DMS 273 (cell line): Measurements from ENCODE around the gene RTN4.

ENCODE experiments used
- DNase-seq: peaks from one replicate; lab custom pipeline; 2025; ENCODE audit not compliant: unreplicated experiment; lab: John Stamatoyannopoulos, UW

The RTN4 gene

GRCh38 chr2:55045780-55046179, 4.5 kb downstream of the RTN4 start:
- DNase-seq, result no peak

GRCh38 chr2:55043841-55044240, 6.4 kb downstream of the RTN4 start:
- DNase-seq, result no peak

- DNase-seq, result no peak
Measured at GRCh38 chr2:55038428-55038827, 11.8 kb downstream of the RTN4 start.

- DNase-seq, result no peak
Measured at GRCh38 chr2:55035716-55036115, 14.5 kb downstream of the RTN4 start.

- DNase-seq, result no peak
Measured at GRCh38 chr2:55033921-55034320, 16.3 kb downstream of the RTN4 start.

GRCh38 chr2:55033076-55033742, 17.0 kb downstream of the RTN4 start:
- DNase-seq, result peak; percentile 9

GRCh38 chr2:55031505-55031904, 18.7 kb downstream of the RTN4 start:
- no peak for DNase-seq

- DNase-seq, result no peak
Measured at GRCh38 chr2:55030766-55031165, 19.5 kb downstream of the RTN4 start.

- no peak for DNase-seq
Measured at GRCh38 chr2:55029098-55029497, 21.2 kb downstream of the RTN4 start.

- no peak for DNase-seq
Measured at GRCh38 chr2:55027226-55027625, 23.0 kb downstream of the RTN4 start.

- DNase-seq, result no peak
Measured at GRCh38 chr2:55026202-55026601, 24.0 kb downstream of the RTN4 start.

- DNase-seq, result no peak
Measured at GRCh38 chr2:55025627-55026026, 24.6 kb downstream of the RTN4 start.

GRCh38 chr2:55025082-55025481, 25.2 kb downstream of the RTN4 start:
- DNase-seq, result no peak

GRCh38 chr2:55022476-55022875, 27.8 kb downstream of the RTN4 start:
- no peak for DNase-seq

GRCh38 chr2:55019526-55020258, 30.6 kb downstream of the RTN4 start:
- no peak for DNase-seq

- no peak for DNase-seq
Measured at GRCh38 chr2:55018619-55019018, 31.6 kb downstream of the RTN4 start.

GRCh38 chr2:55017880-55018279, 32.4 kb downstream of the RTN4 start:
- no peak for DNase-seq

GRCh38 chr2:55017428-55017827, 32.8 kb downstream of the RTN4 start:
- no peak for DNase-seq

- peak; percentile 92 for DNase-seq
Measured at GRCh38 chr2:55014962-55015939, 35.0 kb downstream of the RTN4 start.

GRCh38 chr2:55013936-55014335, 36.3 kb downstream of the RTN4 start:
- DNase-seq, result peak; percentile 49

GRCh38 chr2:55012672-55013484, 37.4 kb downstream of the RTN4 start:
- DNase-seq, result peak; percentile 19
